Smooth muscle cell of the umbilical artery (primary cell): Measurements from ENCODE around the gene LCN15. TPM values are rescaled to one million over a fixed set of nuclear protein-coding genes. Genes with fewer than 3 reads are reported as not detected.

Experiments used
- total RNA-seq: library from RNA; depleted of rRNA; stranded (reverse); fragments of >200 nt; gene quantifications from 2 replicates; pipeline ENCODE4 v1.2.3, GENCODE V29; 2014

LCN15 gene
- not detected in 2 replicates for total RNA-seq

DNA sequence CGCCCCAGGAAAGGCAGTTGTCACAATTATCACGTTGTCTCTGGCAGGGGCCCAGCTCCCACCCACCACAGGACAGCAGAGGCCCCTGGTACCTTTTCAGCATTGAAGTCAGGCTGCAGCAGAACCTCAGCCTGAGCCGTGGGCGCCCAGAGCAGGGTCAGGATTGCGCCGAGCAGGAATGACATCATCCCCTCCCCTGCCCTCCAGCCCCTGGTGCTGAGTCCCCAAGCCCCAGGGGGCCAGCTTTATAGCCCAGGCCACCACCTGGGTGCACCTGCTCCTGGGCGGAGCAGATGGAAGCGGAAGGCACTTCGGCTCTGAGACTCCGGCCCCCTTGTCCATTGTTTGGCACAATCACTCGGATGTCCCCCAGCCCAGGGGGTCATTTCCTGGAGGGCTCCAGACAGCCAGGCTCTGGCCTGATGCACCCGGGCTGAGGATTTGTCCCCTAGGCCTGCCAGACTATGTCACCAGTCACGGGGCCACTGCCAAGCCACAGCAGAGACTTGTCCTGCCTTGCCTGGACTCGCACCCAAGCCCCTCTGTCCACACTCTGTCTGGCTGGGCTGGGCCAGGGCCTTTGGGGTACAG is at the start of gene LCN15:
Gene LCN15, minus strand, starts transcription at position 218 of the 591 bp plus-strand sequence. Its CDS starts 30 bp downstream, at position 188.

GRCh38 chr9:136807281-136808074 is 43.2 kb upstream of the LCN15 start, which contains the start of gene RABL6:
TSS of gene RABL6 (plus strand) at chr9:136807948. CDS start at chr9:136808197, 249 bp downstream.

DNA sequence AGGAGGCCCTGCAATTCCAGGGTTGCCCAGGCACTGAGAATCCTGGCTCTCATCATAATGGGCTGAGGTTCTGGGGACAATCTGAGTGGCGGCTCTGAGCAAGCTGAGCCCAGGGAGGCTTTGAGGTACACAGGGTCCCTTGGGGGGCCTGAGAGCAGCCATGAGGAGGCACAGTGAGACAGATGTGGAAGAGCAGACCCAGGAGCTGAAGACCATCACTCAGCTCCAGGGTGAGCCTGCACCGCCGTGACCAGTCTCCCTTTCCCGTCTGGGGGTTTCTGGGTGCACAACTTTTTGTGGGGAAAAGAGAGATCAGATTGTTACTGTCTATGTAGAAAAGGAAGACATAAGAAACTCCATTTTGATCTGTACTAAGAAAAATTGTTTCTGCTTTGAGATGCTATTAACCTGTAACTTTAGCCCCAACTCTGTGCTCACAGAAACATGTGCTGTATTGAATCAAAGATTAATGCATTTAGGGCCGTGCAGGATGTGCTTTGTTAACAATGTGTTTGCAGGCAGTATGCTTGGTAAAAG is 32.0 kb upstream of the LCN15 start, which contains the start of gene CCDC183:
Gene CCDC183, plus strand, starts transcription at position 101 of the 537 bp plus-strand sequence. Its CDS starts 60 bp downstream, at position 161.

DNA sequence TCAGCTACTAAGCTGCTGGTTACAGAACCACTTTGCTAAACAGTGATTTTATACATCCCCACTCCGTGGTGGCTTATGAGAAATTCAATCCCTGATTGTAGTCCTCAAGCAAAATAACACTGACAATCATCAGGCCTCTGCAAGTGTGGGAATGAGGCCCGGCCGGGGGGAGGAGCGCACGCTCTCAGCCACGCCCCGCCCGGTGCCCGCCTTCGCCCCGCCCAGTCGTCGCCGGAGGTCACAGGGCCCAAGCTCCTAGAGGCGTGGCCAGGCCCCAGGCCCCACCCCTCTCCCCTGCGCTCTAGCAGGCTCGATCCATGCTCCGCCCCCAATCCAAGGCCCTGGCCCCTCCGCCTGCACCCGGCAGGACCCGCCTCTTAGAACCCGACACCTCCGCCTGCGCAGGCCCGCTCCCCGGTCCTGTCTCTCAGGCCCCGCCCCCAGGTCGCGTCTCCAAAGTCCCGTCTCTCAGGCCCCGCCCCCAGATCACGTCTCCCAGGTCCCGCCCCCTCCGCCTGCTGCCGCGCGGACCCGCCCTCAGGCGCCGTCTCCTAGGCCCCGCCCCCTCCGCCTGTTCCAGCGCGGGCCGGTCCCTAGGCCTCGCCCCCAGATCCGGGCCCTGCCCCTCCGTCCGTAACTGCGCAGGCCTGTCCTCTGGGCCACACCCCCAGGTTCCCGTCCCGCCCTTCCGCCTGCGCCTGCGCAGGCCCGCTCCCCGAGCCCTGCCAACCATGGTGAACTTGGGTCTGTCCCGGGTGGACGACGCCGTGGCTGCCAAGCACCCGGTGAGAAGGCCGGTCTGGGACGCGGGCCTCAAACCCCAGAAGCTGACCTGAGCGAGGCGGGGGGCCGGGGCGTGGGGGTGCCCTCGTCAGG is 26.6 kb upstream of the LCN15 start, which contains the start of gene TMEM141:
Gene TMEM141, plus strand, starts transcription at position 705 of the 876 bp plus-strand sequence. Its CDS starts 27 bp downstream, at position 732.

GRCh38 chr9:136748201-136748600 is 16.1 kb downstream of the LCN15 start, which contains the start of gene LCN6:
TSS of gene LCN6 (minus strand) at chr9:136748525. CDS start at chr9:136748483, 42 bp downstream.

DNA sequence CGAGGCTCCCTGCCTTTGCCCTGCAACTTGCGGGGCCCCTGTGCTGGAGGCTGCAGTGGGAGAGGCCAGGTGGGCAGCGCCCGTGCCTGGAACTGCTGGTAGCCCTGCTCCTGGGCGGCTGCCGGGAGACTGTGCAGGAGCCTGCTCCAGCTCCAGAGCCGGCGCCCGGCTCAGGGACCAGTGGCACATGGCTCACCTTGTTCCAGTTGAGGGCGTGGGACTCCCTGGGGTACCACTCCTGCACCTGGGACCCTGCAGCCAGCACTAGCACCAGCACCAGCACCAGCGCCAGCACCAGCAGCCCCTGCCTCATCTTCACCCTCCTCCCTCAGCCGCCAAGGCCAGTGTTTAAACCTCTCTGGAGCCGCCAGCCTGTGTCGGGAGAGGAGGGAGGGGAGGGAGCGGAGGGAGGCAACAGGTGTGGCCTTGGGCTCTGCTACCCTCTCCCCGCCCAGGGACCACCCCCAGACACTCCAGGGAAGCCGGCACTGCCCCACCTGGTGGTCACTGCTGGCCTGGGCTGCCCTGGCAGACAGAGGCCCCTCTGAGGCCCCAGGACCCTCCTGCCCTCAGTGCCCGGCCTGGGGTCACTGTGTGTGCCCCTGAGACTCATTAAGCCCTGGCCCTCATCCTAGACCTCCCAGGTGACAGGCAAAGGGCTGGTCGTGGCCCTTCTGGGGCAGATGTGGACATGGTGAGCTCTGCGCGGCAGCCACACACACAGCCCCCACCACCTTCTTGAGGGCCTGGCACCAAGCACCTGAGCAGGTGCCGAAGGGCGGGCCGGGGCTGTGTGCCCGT is 21.5 kb downstream of the LCN15 start, which contains the start of gene LCN10:
Gene LCN10, minus strand, starts transcription at position 350 of the 801 bp plus-strand sequence. Its CDS starts 37 bp downstream, at position 313.

DNA sequence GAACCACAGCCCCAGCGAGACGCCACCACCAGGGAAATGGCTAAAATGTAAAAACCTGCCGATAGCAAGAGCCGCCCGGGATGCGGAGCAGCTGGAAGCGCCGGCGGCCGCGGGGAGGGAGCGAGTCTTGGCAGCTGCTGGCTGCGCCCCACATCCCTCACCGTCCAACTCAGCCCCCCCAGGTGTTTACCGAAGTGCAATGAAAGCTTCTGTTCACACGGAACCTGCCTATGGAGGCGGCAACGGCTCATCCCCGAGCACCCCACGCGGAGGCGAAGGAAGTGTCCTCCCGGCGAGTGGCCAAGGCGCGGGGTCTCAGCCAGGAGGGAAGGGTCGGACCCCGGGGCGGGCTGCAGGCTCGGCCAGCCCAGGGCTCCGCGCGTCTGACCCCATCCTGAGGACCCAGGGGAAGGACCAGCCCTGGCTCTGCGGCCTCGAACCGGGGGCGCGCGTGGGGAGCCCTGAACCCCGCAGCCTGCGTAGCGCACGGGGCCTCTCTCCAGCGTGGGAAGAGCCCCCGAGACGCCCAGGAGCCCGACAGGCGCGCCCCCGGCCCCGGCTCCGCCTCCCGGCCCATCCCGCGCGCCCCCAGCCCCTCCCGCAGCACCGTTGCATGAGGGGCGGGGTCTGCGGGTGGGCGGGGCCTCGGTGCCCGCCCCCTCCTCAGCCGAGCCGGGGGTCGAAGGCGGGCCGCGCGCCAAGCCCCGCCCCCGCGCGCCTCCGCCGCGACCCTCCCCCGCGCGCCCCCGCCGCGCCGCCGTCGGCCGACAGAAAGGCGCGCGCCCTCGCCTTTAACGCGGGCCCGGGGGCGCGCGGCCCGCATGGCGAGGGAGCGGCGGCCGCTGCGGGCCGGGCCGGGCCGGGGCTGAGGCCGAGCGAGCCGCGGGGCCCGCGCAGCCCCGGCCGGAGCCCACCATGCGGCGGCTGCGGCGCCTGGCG is 52.3 kb downstream of the LCN15 start, which contains the start of gene DIPK1B:
Gene DIPK1B, plus strand, starts transcription at position 822 of the 939 bp plus-strand sequence. Its CDS starts 94 bp downstream, at position 916.

Other genes starting within 250 kb of the LCN15 start
- 7.1 and 27.3 TPM in 2 replicates for gene NOTCH1, start 218.5 kb downstream of the LCN15 start, total RNA-seq
- gene EGFL7, start 101.6 kb downstream of the LCN15 start, total RNA-seq = 22.7 and 33.6 TPM in 2 replicates
- 33.3 and 36.0 TPM in 2 replicates for gene AGPAT2, start 77.1 kb downstream of the LCN15 start, total RNA-seq
- 0.30 and 0.51 TPM in 2 replicates for gene DIPK1B, start 51.9 kb downstream of the LCN15 start, total RNA-seq
- not detected in 2 replicates for gene LCN10, start 21.6 kb downstream of the LCN15 start, total RNA-seq
- gene LCN6, start 16.0 kb downstream of the LCN15 start, total RNA-seq = not detected in 2 replicates
- gene LCN8, start 6.3 kb downstream of the LCN15 start, total RNA-seq = not detected in 2 replicates
- gene TMEM141, start 26.8 kb upstream of the LCN15 start, total RNA-seq = 39.2 and 72.2 TPM in 2 replicates
- gene CCDC183, start 31.8 kb upstream of the LCN15 start, total RNA-seq = 0.30 and 0.32 TPM in 2 replicates
- 46.3 and 70.5 TPM in 2 replicates for gene RABL6, start 43.4 kb upstream of the LCN15 start, total RNA-seq
- gene AJM1, start 78.0 kb upstream of the LCN15 start, total RNA-seq = 2.1 and 2.4 TPM in 2 replicates
- 65.8 and 98.9 TPM in 2 replicates for gene PHPT1, start 84.9 kb upstream of the LCN15 start, total RNA-seq
- 2.7 and 4.0 TPM in 2 replicates for gene MAMDC4, start 87.8 kb upstream of the LCN15 start, total RNA-seq
- gene EDF1, start 101.8 kb upstream of the LCN15 start, total RNA-seq = 209 and 275 TPM in 2 replicates
- 5.6 and 16.0 TPM in 2 replicates for gene TRAF2, start 122.0 kb upstream of the LCN15 start, total RNA-seq
- 142 and 159 TPM in 2 replicates for gene FBXW5, start 180.2 kb upstream of the LCN15 start, total RNA-seq
- 0.59 TPM in 1 of 2 replicates, not detected in the other for gene C8G, start 180.7 kb upstream of the LCN15 start, total RNA-seq
- 0.30 and 0.51 TPM in 2 replicates for gene LCN12, start 187.8 kb upstream of the LCN15 start, total RNA-seq
- gene PTGDS, start 213.0 kb upstream of the LCN15 start, total RNA-seq = 8.3 and 21.4 TPM in 2 replicates
- 0.88 and 1.5 TPM in 2 replicates for gene LCNL1, start 218.5 kb upstream of the LCN15 start, total RNA-seq
- 13.5 and 17.8 TPM in 2 replicates for gene PAXX, start 227.9 kb upstream of the LCN15 start, total RNA-seq
- gene CLIC3, start 232.1 kb upstream of the LCN15 start, total RNA-seq = 2.5 and 3.3 TPM in 2 replicates